Stimulated activated CD4-positive, alpha-beta T cell treated with anti-CD3 and anti-CD28 coated beads, Interleukin-2, amount 100 ng/mL, for 24 hours (primary cell): Measurements from ENCODE around the gene RIT2.
"Not testable (repeated sequence)": the region's sequence is repeated elsewhere in the genome, so short reads cannot be mapped to it uniquely, and the experiment has no call there.

Experiments
- DNase-seq, 2 donors: peaks; one replicate each; pipeline ENCODE4 v3.0.0-alpha.2; 2020

RIT2 gene

GRCh38 chr18:42814618-42815017 lies 300.9 kb downstream of the RIT2 start:
- no peak for DNase-seq

GRCh38 chr18:42814184-42814583 lies 301.3 kb downstream of the RIT2 start:
- DNase-seq = no peak

GRCh38 chr18:42813570-42813969 lies 301.9 kb downstream of the RIT2 start:
- DNase-seq = no peak

GRCh38 chr18:42807887-42808286 lies 307.6 kb downstream of the RIT2 start:
- no peak for DNase-seq

- no peak for DNase-seq
These were observed 313.8 kb downstream of the RIT2 start for GRCh38 chr18:42801706-42802105.

- no peak for DNase-seq
These were observed 316.8 kb downstream of the RIT2 start for GRCh38 chr18:42798606-42799170.

- DNase-seq = not testable (repeated sequence)
These were observed 320.2 kb downstream of the RIT2 start for GRCh38 chr18:42795213-42795789.

GRCh38 chr18:42792731-42793130 lies 322.8 kb downstream of the RIT2 start:
- no peak for DNase-seq

- DNase-seq = no peak
These were observed 330.9 kb downstream of the RIT2 start for GRCh38 chr18:42784632-42785031.

GRCh38 chr18:42782929-42783328 lies 332.6 kb downstream of the RIT2 start:
- no peak for DNase-seq

- DNase-seq = no peak
These were observed 334.1 kb downstream of the RIT2 start for GRCh38 chr18:42781298-42781815.

- DNase-seq = no peak
These were observed 335.3 kb downstream of the RIT2 start for GRCh38 chr18:42780171-42780570.

GRCh38 chr18:42778445-42779042 lies 336.9 kb downstream of the RIT2 start:
- no peak for DNase-seq

- no peak for DNase-seq
These were observed 337.5 kb downstream of the RIT2 start for GRCh38 chr18:42778024-42778423.

GRCh38 chr18:42773870-42774269 lies 341.6 kb downstream of the RIT2 start:
- DNase-seq = no peak

- no peak for DNase-seq
These were observed 343.5 kb downstream of the RIT2 start for GRCh38 chr18:42771936-42772335.

- DNase-seq = no peak
These were observed 350.2 kb downstream of the RIT2 start for GRCh38 chr18:42765302-42765701.

GRCh38 chr18:42760290-42760689 lies 355.2 kb downstream of the RIT2 start:
- DNase-seq = no peak

GRCh38 chr18:42758852-42759251 lies 356.6 kb downstream of the RIT2 start:
- no peak for DNase-seq

GRCh38 chr18:42756214-42756613 lies 359.3 kb downstream of the RIT2 start:
- DNase-seq = no peak

- no peak for DNase-seq
These were observed 362.6 kb downstream of the RIT2 start for GRCh38 chr18:42752916-42753315.

- no peak for DNase-seq
These were observed 368.7 kb downstream of the RIT2 start for GRCh38 chr18:42746794-42747193.

GRCh38 chr18:42745931-42746330 lies 369.6 kb downstream of the RIT2 start:
- DNase-seq = no peak

GRCh38 chr18:42745171-42745570 lies 370.3 kb downstream of the RIT2 start:
- no peak for DNase-seq
